ENCODE data around the gene PTPRB.

- TF ChIP-seq POLR2A (IDR thresholded peaks at IDR 0.05), result no peak
- no peak for TF ChIP-seq CTCF (IDR thresholded peaks at IDR 0.05)
These were observed 21.9 kb upstream of the PTPRB start for GRCh38 chr12:70659077-70659606.

Data from testis (tissue), 2 donors.